ENCODE data around the gene SPAG17. TPM values are rescaled to one million over a fixed set of nuclear protein-coding genes. Genes with fewer than 3 reads are reported as not detected.
A peak's percentile ranks its signal among the peaks of the same experiment; 100 is the strongest.

SPAG17 gene
- total RNA-seq, 1 donor from 2014 or later, result 0.30 TPM

- peaks cover 15% of the 10 kb centered on the region for H3K9me3 Mint-ChIP-seq (ENCODE audit: low read depth)
- peaks cover 6% of the 10 kb centered on the region for H3K4me1 Mint-ChIP-seq (ENCODE audit: low read depth)
- TF ChIP-seq, protein P1, sequence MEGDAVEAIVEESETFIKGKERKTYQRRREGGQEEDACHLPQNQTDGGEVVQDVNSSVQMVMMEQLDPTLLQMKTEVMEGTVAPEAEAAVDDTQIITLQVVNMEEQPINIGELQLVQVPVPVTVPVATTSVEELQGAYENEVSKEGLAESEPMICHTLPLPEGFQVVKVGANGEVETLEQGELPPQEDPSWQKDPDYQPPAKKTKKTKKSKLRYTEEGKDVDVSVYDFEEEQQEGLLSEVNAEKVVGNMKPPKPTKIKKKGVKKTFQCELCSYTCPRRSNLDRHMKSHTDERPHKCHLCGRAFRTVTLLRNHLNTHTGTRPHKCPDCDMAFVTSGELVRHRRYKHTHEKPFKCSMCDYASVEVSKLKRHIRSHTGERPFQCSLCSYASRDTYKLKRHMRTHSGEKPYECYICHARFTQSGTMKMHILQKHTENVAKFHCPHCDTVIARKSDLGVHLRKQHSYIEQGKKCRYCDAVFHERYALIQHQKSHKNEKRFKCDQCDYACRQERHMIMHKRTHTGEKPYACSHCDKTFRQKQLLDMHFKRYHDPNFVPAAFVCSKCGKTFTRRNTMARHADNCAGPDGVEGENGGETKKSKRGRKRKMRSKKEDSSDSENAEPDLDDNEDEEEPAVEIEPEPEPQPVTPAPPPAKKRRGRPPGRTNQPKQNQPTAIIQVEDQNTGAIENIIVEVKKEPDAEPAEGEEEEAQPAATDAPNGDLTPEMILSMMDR (IDR thresholded peaks at IDR 0.05), result no peak
- no peak for DNase-seq (ENCODE audit: low spot score)
- no peaks in the 10 kb centered on the region for H3K27me3 Mint-ChIP-seq (ENCODE audit: low read depth)
- H3K27ac Mint-ChIP-seq (ENCODE audit: unreplicated experiment), result no peak overlapping the region
- H3K4me3 Mint-ChIP-seq (ENCODE audit: unreplicated experiment), result no peak overlapping the region
- H3K36me3 Mint-ChIP-seq (ENCODE audit: low read depth), result peaks cover 6% of the 10 kb centered on the region
These were observed 5.5 kb upstream of the SPAG17 start for GRCh38 chr1:118190561-118190960.

- H3K4me1 Mint-ChIP-seq (ENCODE audit: low read depth), result peaks cover 16% of the 10 kb centered on the region
- peaks cover 6% of the 10 kb centered on the region for H3K36me3 Mint-ChIP-seq (ENCODE audit: low read depth)
- DNase-seq (ENCODE audit: low spot score), result no peak
- H3K27ac Mint-ChIP-seq (ENCODE audit: unreplicated experiment), result no peak overlapping the region
- H3K27me3 Mint-ChIP-seq (ENCODE audit: low read depth), result no peaks in the 10 kb centered on the region
- no peak overlapping the region for H3K4me3 Mint-ChIP-seq (ENCODE audit: unreplicated experiment)
- TF ChIP-seq, protein P1 (IDR thresholded peaks at IDR 0.05), result no peak
- H3K9me3 Mint-ChIP-seq (ENCODE audit: low read depth), result peaks cover 15% of the 10 kb centered on the region
These were observed 4.5 kb upstream of the SPAG17 start for GRCh38 chr1:118189564-118189963.

DNA sequence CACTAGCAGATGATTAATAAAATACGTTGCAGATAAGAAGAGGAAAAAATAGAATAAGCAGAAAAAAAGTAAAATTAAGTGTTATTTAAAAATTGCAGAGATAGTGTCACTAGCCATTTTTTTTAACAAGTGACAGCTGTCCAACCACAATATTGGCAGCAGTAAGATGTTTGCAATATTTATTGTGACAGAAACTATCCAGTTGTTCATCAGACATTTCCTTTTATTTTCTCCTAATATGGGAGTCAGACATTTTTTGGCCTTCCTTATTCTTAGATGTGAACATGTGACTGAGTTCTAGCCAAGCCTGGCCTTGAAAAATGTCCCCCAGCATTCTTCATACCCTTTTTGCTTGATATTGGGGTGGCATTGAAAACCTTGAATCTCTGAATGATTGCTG is 3.4 kb upstream of the SPAG17 start:
- Mint-ChIP-seq H3K4me3 (ENCODE audit: unreplicated experiment) (no peak overlapping the region), H3K27ac (ENCODE audit: unreplicated experiment) (no peak overlapping the region), H3K36me3 (ENCODE audit: low read depth) (peaks cover 6% of the 10 kb centered on the region), H3K27me3 (ENCODE audit: low read depth) (no peaks in the 10 kb centered on the region), H3K9me3 (ENCODE audit: low read depth) (peaks cover 12% of the 10 kb centered on the region), H3K4me1 (ENCODE audit: low read depth) (peaks cover 17% of the 10 kb centered on the region)
- no peak for DNase-seq (ENCODE audit: low spot score)
- TF ChIP-seq, protein P1 (IDR thresholded peaks at IDR 0.05), result no peak

- Mint-ChIP-seq H3K27me3 (ENCODE audit: low read depth) (no peaks in the 10 kb centered on the region), H3K4me3 (ENCODE audit: unreplicated experiment) (no peak overlapping the region), H3K9me3 (ENCODE audit: low read depth) (no peaks in the 10 kb centered on the region), H3K4me1 (ENCODE audit: low read depth) (peaks cover 17% of the 10 kb centered on the region), H3K36me3 (ENCODE audit: low read depth) (no peaks in the 10 kb centered on the region), H3K27ac (ENCODE audit: unreplicated experiment) (no peak overlapping the region)
- DNase-seq (ENCODE audit: low spot score), result no peak
- TF ChIP-seq, protein P1 (IDR thresholded peaks at IDR 0.05), result no peak
These were observed 998 bp upstream of the SPAG17 start for GRCh38 chr1:118186026-118186425.

DNA sequence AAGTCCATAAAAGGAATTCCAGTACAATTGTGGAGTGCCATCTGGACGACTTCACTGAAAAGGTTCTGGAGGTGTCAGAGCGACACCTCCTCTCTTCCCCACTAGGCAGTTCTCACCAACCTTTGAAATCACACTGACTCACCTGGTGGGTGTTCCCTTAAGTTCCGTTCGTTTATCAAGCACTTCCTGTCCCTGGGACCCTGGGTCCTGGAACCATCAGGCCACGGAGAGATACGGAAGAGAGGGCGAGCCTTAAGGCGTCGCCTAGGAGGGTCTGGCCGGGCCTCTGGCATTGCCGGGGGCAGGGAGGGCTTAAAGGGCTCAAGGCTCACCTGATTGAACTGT is 317 bp downstream of the SPAG17 start:
- H3K27me3 Mint-ChIP-seq (ENCODE audit: low read depth), result no peaks in the 10 kb centered on the region
- no peaks in the 10 kb centered on the region for H3K36me3 Mint-ChIP-seq (ENCODE audit: low read depth)
- no peak for DNase-seq (ENCODE audit: low spot score)
- peaks cover 13% of the 10 kb centered on the region for H3K4me1 Mint-ChIP-seq (ENCODE audit: low read depth)
- TF ChIP-seq, protein P1 (IDR thresholded peaks at IDR 0.05), result no peak
- H3K9me3 Mint-ChIP-seq (ENCODE audit: low read depth), result no peaks in the 10 kb centered on the region
- peak overlapping the region; percentile 82 for H3K4me3 Mint-ChIP-seq (ENCODE audit: unreplicated experiment)
- H3K27ac Mint-ChIP-seq (ENCODE audit: unreplicated experiment), result no peak overlapping the region

Measured in chondrocyte (in vitro differentiated cells).